NCI-H2196 (cell line): ENCODE results near the gene AJAP1.
"Not testable (repeated sequence)": the region's sequence is repeated elsewhere in the genome, so short reads cannot be mapped to it uniquely, and the experiment has no call there.

Experiments
- DNase-seq: peaks from one replicate; lab custom pipeline; 2025; ENCODE audit not compliant: unreplicated experiment; lab: John Stamatoyannopoulos, UW

Gene AJAP1

GRCh38 chr1:4657244-4657789, 2.9 kb downstream of the AJAP1 start:
- DNase-seq, result no peak

DNA sequence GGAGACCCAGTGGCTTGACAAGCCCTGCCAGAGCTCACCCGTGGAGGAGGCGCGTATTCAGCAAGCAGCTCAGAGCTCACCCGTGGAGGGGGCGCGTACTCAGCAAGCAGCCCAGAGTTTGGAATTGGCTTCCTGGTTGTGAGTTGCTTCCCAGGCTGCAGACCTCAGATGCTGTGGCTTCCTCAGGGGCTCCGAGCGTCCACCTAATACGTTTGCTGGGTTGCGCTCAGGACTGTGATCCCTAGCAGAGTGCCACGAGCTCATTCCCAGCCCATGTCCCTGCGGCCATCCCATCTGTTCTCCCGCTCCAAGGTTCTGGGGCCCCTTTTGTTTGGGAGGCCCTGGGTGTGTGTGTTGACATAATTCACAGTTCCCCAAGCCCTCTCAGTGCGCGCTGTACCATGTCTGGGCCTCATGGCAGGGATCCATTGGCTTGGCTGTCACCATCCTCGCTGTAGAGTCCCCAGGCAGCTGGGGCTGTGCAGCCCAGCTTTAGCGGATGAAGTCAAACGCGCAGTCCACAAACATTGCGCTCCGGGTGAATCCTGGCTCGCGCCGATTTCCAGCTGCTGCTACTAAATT, 3.6 kb downstream of the AJAP1 start:
- no peak for DNase-seq

- no peak for DNase-seq
These were observed 4.5 kb downstream of the AJAP1 start for GRCh38 chr1:4658643-4659628.

DNA sequence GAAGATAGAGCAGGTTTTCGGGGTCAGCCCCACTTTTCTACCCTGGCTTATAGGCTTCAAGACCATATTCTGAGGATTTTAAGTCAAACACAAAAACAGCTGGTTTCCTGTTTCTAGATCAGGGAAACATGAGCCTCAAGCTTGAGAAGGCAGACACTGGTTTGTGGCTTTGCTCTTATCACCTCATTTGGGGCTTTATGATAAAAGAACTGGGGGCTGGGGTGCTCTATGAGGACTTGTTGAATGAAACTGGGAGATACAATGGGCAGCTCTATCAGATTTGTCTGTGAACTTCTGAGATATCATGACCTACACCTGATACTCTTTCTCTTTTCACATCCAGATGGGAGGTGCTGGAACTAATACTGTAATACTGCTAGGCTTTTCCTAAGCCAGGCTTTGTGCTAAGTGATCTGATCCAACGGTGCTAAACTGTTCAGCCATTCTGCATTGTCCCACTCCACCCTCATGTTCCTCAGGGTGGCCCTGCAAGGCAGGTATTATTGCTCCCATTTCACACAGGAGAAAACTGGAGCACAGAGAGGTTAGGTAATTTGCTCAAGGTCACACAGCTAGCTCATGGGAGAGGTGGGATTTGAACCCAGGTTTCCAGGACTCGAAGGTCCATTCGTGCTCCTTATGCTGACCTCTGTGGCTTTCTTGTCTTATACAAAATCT, 6.6 kb downstream of the AJAP1 start:
- no peak for DNase-seq

- DNase-seq, result no peak
These were observed 7.1 kb downstream of the AJAP1 start for GRCh38 chr1:4661595-4661917.

- DNase-seq, result no peak
These were observed 7.8 kb downstream of the AJAP1 start for GRCh38 chr1:4662168-4662567.

- no peak for DNase-seq
These were observed 8.3 kb downstream of the AJAP1 start for GRCh38 chr1:4662723-4663122.

- no peak for DNase-seq
These were observed 9.7 kb downstream of the AJAP1 start for GRCh38 chr1:4664095-4664494.

DNA sequence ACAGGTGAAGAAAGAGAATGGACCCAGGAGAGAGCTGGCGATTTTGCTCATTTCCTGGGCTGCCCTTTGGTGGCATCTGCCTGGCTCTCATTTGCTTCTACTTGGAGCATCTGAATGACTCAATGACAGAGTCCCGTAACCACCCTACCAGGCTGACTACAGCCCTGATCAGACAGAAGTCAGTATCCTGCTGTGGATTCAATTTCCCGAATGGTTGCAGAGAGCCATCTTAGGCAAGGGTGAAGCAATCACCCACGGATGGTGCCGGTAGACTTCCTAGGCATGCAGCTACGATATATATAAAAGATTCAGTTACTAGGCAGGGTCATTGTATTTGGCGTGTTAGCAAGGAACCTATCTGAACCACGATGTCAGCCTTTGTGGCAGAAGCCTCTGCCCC, 10.2 kb downstream of the AJAP1 start:
- no peak for DNase-seq

GRCh38 chr1:4665456-4665855, 11.0 kb downstream of the AJAP1 start:
- no peak for DNase-seq

DNA sequence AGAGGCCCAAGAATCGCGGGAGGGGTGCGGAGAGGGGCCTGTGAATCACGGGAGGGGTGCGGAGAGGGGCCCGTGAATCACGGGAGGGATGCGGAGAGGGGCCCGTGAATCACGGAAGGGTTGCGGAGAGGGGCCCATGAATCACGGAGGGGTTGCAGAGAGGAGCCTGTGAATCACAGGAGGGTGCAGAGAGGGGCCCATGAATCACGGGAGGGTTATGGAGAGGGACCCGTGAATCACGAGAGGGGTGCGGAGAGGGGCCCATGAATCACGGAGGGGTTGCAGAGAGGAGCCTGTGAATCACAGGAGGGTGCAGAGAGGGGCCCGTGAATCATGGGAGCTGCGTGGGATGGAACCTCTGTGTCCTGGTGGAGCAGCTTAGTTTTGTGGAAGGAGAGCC, 12.3 kb downstream of the AJAP1 start:
- DNase-seq, result not testable (repeated sequence)

DNA sequence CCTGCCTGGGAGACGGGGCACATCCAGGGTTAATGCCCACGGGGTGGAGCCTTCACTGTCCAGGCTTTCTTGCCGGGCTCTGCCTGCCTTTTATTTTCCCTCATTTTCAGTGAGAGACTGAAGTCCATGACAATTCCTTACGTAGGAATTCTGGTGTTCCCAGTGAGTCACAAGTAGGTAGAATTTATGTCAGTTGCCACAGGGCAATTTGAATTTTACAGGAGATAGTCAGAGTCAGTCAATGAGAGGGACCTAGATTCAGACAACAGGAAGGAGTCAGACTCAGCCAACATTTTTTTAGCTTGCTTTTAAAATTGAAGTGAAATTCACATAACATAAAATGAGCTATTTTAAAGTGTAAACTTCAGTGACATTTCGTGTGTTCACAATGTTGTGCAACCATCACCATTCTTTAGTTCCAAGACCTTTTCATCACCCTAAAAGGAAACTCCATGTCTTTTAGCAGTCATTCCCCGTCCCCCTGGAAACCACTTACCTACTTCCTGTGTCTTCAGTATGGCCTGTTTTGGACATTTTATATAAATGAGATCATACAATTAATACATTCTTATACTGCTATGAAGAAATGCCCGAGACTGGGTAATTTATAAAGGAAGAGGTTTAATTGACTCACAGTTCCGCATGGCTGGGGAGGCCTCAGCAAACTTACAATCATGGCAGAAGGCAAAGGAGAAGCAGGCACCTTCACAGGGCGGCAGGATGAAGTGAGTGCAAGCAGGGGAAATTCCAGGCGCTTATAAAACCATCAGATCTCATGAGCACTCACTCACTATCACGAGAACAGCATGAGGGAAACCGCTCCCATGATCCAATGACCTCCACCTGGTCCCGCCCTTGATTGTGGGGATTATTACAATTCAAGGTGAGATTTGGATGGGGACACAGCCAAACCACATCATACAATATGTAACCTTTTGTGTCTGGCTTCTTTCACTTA, 14.6 kb downstream of the AJAP1 start:
- DNase-seq, result no peak

DNA sequence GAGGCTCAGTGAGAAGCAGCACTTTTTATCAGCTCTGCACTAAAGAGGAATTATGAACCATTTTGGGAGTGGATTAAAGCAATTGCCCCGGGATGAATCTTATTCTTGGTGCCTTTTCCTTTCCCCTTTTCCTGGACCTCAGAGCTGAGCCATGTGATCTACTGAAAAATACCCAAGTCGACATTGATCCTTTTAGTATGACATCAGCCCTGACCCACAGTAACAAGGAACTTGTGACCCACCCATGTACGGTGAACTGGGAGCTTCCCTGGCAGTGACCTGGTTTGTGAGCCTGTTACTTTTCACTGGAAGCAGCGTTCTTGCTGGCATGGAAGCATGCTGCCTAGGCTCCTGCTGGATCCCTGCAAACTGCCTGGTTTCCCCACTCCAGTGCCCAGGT, 15.9 kb downstream of the AJAP1 start:
- DNase-seq, result no peak

DNA sequence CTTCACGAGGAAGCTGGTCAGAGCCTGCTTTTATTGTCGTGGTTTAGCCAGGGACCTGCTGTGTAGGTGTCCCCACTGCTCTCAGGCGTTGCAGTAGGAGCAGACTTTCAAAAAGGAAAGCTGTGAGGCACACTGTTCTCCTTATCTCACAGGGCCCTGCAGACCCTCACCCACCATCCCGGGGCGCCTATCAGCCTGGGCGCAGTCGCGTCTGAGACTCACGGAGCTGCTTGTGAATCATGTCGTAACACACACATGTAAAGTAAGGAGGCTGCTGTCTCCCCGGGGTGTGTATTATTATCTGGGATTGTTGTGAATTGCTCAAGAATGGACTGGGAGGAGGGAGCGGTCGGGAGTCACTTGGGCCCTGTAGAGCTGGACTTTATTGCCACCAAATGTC, 17.4 kb downstream of the AJAP1 start:
- DNase-seq, result no peak

- DNase-seq, result no peak
These were observed 19.1 kb downstream of the AJAP1 start for GRCh38 chr1:4673494-4673893.

DNA sequence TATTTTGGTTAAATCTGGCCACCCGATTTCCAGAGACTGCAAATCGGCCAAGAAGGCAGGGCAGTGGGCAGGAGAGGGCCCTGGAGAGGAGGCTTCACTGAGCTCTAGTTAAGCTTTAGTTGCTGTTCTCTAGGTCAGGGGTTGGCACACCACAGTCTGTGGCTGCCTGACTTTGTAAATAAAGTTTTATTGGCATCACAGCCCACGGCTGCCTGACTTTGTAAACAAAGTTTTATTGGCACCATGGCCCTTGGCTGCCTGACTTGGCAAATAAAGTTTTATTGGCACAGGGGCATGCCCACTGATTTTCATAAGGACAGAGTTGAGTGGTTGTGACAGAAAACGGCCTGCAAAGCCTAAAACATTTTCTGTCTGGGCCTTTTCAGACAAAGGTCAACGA, 19.7 kb downstream of the AJAP1 start:
- no peak for DNase-seq

- DNase-seq, result no peak
These were observed 20.3 kb downstream of the AJAP1 start for GRCh38 chr1:4674676-4675075.

DNA sequence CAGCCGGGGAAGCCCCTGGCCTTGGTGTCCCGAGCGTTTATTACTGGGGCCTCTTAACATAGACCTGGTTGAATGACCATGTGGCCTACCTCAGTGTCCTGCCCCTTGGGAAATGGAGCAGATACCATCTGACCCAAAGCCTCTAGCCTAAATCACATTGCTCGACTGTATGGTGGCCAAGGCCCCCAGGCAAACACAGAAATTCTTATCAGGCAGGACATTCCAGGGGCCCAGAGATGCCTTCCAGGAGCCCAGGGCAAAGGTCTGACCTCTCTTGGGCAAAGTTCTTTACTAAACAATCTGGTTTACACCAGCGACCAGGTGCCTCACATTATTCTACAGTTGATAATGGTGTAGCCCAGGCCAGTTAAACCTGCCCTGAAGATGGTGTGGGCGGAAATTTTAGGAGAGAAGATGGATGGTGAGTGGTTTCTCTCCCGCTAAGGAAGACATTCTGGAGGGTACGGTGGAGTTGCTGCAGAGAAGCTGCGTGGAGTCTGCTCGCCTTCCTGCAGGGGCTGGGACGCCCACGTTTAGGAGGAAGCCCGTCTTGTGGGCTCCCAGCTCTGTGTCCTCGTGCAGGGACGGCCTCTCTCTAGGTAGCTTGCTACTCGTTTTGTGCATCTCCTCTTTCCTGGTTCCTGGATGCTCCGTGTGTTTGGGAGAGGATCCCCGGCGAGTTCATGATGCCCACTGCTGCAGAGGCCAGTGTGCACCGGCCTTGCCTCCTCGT, 21.2 kb downstream of the AJAP1 start:
- DNase-seq, result no peak

GRCh38 chr1:4676253-4676652, 21.8 kb downstream of the AJAP1 start:
- DNase-seq, result no peak

- no peak for DNase-seq
These were observed 23.2 kb downstream of the AJAP1 start for GRCh38 chr1:4677608-4678007.
